Endothelial cell of umbilical vein (primary cell): Measurements from ENCODE around the gene CLIP4. TPM values are rescaled to one million over a fixed set of nuclear protein-coding genes. Genes with fewer than 3 reads are reported as not detected.

Source experiments
- BruUV-seq: library from RNA; stranded (reverse); fragments of 400-500 nt; replicated peaks from 2 replicates; lab custom pipeline; 2021; lab: Mats Ljungman, UMichigan
- CTCF ChIA-PET: fragments of 300-600, 350-600 bp; sonication (Branson Sonifier 250); formaldehyde crosslinking; loops from one replicate; lab custom pipeline; 2021; ENCODE audit warnings: antibody characterized with exemption, inconsistent platforms; lab: Charles Lee
- POLR2A ChIA-PET: fragments of 300-600, 350-600 bp; sonication (Branson Sonifier 250); formaldehyde crosslinking; loops from one replicate; lab custom pipeline; 2021; ENCODE audit warnings: antibody characterized with exemption, inconsistent platforms; lab: Charles Lee
- DNase-seq: peaks from one replicate; pipeline ENCODE4 v3.0.0-alpha.2; 2011; ENCODE audit warnings: low read depth, low spot score
- FAIRE-seq: peaks from 2 replicates; lab custom pipeline; 2011; peaks lifted over from hg19 to GRCh38; lab: Jason Lieb, UNC
- H2AFZ ChIP-seq: 2 replicates; pipeline ENCODE4 v1.6.0; 2012; ENCODE audit warnings: low read depth, low read length, control low read depth, inconsistent platforms
- H3K27ac ChIP-seq: 2 replicates; pipeline ENCODE4 v1.5.1; 2011; ENCODE audit warnings: low read depth, mild to moderate bottlenecking, control low read depth, low read length, moderate library complexity; ENCODE audit not compliant: insufficient read depth
- H3K27me3 ChIP-seq, 2 experiments: 2 replicates each; pipeline versions ENCODE4 v1.6.0 to v1.6.1; 2011; ENCODE audit warnings: low read length in 2 of 2, mixed read lengths in 1 of 2; ENCODE audit not compliant: control insufficient read depth in 2 of 2, insufficient read depth in 2 of 2
- H3K36me3 ChIP-seq, 2 experiments: 2 replicates in 1 of 2; 3 replicates in 1 of 2; pipeline ENCODE4 v1.5.1; 2011; ENCODE audit warnings: low read length in 2 of 2, mild to moderate bottlenecking in 1 of 2, moderate library complexity in 1 of 2; ENCODE audit not compliant: control insufficient read depth in 2 of 2, insufficient read depth in 2 of 2; ENCODE audit errors: extremely low read depth in 1 of 2
- H3K4me1 ChIP-seq: 3 replicates; pipeline ENCODE4 v1.5.1; 2011; ENCODE audit warnings: mild to moderate bottlenecking, low read length; ENCODE audit not compliant: control insufficient read depth, insufficient read depth; ENCODE audit errors: extremely low read depth
- H3K4me2 ChIP-seq: 2 replicates; pipeline ENCODE4 v1.6.1; 2011; ENCODE audit warnings: low read length, control low read depth, mixed read lengths; ENCODE audit not compliant: insufficient read depth
- H3K4me3 ChIP-seq, 3 experiments: fragments of 200-600 bp in 1 of 3; sonication (generic), shearing (Covaris generic) in 1 of 3; replicated peaks in 1 of 3; 2 replicates each; pipeline ENCODE4 v1.5.1; 2011 to 2016; ENCODE audit warnings: control low read depth in 3 of 3, low read length in 3 of 3, mild to moderate bottlenecking in 2 of 3, inconsistent platforms in 1 of 3, low read depth in 1 of 3, moderate library complexity in 1 of 3; ENCODE audit not compliant: insufficient read depth in 1 of 3
- H3K79me2 ChIP-seq: 2 replicates; pipeline ENCODE4 v1.6.0; 2012; ENCODE audit warnings: low read length, inconsistent platforms; ENCODE audit not compliant: control insufficient read depth, insufficient read depth
- H3K9ac ChIP-seq: replicated peaks from 2 replicates; pipeline ENCODE3; 2011; ENCODE audit warnings: low read length, control low read depth; ENCODE audit not compliant: insufficient read depth; ENCODE audit errors: extremely low read depth
- H3K9me1 ChIP-seq: replicated peaks from 3 replicates; pipeline ENCODE4 v1.6.0; 2011; ENCODE audit warnings: mild to moderate bottlenecking, low read length; ENCODE audit not compliant: control insufficient read depth, insufficient read depth; ENCODE audit errors: extremely low read depth
- H3K9me3 ChIP-seq: replicated peaks from 2 replicates; pipeline ENCODE4 v1.5.1; 2012; ENCODE audit warnings: low read length, inconsistent platforms; ENCODE audit not compliant: control insufficient read depth, insufficient read depth
- H4K20me1 ChIP-seq: replicated peaks from 2 replicates; pipeline ENCODE3; 2011; ENCODE audit warnings: mild to moderate bottlenecking, low read length; ENCODE audit not compliant: control insufficient read depth, insufficient read depth; ENCODE audit errors: extremely low read depth
- EZH2 ChIP-seq: IDR thresholded peaks from 2 replicates; pipeline ENCODE4 v1.6.1; 2012; ENCODE audit warnings: borderline replicate concordance, low read depth, mild to moderate bottlenecking, moderate library complexity, low read length, inconsistent platforms; ENCODE audit not compliant: severe bottlenecking
- GATA2 ChIP-seq: IDR thresholded peaks from 2 replicates; pipeline ENCODE4 v1.7.0; 2011; ENCODE audit warnings: low read depth, mild to moderate bottlenecking, moderate library complexity, mixed read lengths, low read length; ENCODE audit not compliant: insufficient read length, insufficient read depth
- JUN ChIP-seq: IDR thresholded peaks from 2 replicates; pipeline ENCODE4 v1.6.1; 2011; ENCODE audit warnings: borderline replicate concordance, low read depth; ENCODE audit not compliant: insufficient read length, insufficient read depth
- MYC ChIP-seq: IDR thresholded peaks from one replicate; pipeline ENCODE4 v1.6.1; 2011; ENCODE audit warnings: mild to moderate bottlenecking, low read depth, low read length
- POLR2A ChIP-seq: IDR thresholded peaks from 2 replicates; pipeline ENCODE4 v1.6.1; 2012; ENCODE audit warnings: low read depth, mild to moderate bottlenecking, control low read depth, low read length
- POLR2AphosphoS5 ChIP-seq: IDR thresholded peaks from 2 replicates; pipeline ENCODE4 v1.6.1; 2012; ENCODE audit warnings: low read depth, mild to moderate bottlenecking, control low read depth, low read length, moderate library complexity; ENCODE audit not compliant: insufficient read depth
- dilution Hi-C: fragments of 300-500 bp; cut with MboI; formaldehyde crosslinking; loops from one replicate; pipeline ENCODE4 v1.15.0; 2019; ENCODE audit warnings: low sequenced_read_pairs; ENCODE audit not compliant: extremely low pct_ligation_motif_present
- intact Hi-C: fragments of 100-400 bp; cut with micrococcal nuclease; formaldehyde crosslinking; loops from one replicate; pipeline ENCODE4 v1.10.0; 2022
- polyA plus RNA-seq, 4 experiments: library from polyadenylated mRNA; depleted of rRNA in 3 of 4; stranded (reverse) in 3 of 4; unstranded in 1 of 4; fragments of >200 nt; gene quantifications; 2 replicates each; pipeline versions ENCODE4 v1.2.1 to v1.2.3, GENCODE V29; 2011 to 2012; ENCODE audit warnings: missing spikeins in 1 of 4
- total RNA-seq: library from RNA; stranded (reverse); gene quantifications from 2 replicates; pipeline ENCODE4 v1.2.3, GENCODE V29; 2021
- TF ChIP-seq, protein P1 (sequence below), 2 donors: IDR thresholded peaks; 1 replicate in 1 of 2; 2 replicates in 1 of 2; pipeline ENCODE4 v1.5.1; 2011; ENCODE audit warnings: low read length in 2 of 2, mild to moderate bottlenecking in 2 of 2, moderate library complexity in 2 of 2, control low read depth in 1 of 2, inconsistent platforms in 1 of 2, low read depth in 1 of 2; ENCODE audit not compliant: insufficient read depth in 1 of 2; ENCODE audit errors: extremely low read depth in 1 of 2
- TF ChIP-seq, protein P2 (sequence below): IDR thresholded peaks from 2 replicates; pipeline ENCODE4 v1.6.1; 2011; ENCODE audit not compliant: insufficient read depth, insufficient read length

CLIP4 gene
- total and polyA plus RNA-seq, 2 donors (not counting 3 experiments of a cell fraction or from before 2014, with no cell fraction given) = 9.2 to 24.0 TPM

DNA sequence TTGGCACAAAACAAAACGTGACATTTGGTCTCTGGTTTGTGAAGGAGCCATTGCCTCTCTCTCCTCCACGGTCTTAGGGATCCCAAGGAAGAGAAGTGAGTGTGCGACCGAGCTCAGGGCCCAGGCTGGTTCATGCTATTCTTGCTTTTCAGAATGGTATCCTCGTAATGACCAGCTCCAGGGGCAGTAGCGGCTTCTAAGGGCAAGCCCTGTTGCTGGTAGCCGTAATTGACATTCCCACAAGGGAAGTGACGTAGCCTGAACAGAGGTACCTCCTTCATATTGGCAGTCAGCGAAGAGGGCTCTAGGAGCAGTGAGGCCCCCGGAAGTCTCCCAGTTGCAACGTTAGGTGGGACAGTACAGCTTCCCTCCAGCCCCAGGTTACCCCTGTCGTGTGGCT lies 77.9 kb downstream of the CLIP4 start:
- no peak overlapping the region for H3K27ac ChIP-seq
- ChIA-PET POLR2A (no interaction called here), CTCF (interaction anchor here (0.9 to 1.3 kb wide), 3 partner anchors 14 to 234 kb away, joined by 3 to 8 read pairs (median 3); no protein-coding TSS in a partner anchor)
- no peaks in the 10 kb centered on the region for H3K27me3 ChIP-seq
- H3K4me3 ChIP-seq = no peak overlapping the region
- no peaks in the 10 kb centered on the region for H3K9me1 ChIP-seq
- no peaks in the 10 kb centered on the region for H4K20me1 ChIP-seq
- DNase-seq (no peak), FAIRE-seq (no peak)
- peaks cover 6% of the 10 kb centered on the region for H3K4me1 ChIP-seq
- no peak overlapping the region for H3K4me2 ChIP-seq
- BruUV-seq = no TSS peak
- no peak overlapping the region for H3K9ac ChIP-seq
- TF ChIP-seq, protein P1, sequence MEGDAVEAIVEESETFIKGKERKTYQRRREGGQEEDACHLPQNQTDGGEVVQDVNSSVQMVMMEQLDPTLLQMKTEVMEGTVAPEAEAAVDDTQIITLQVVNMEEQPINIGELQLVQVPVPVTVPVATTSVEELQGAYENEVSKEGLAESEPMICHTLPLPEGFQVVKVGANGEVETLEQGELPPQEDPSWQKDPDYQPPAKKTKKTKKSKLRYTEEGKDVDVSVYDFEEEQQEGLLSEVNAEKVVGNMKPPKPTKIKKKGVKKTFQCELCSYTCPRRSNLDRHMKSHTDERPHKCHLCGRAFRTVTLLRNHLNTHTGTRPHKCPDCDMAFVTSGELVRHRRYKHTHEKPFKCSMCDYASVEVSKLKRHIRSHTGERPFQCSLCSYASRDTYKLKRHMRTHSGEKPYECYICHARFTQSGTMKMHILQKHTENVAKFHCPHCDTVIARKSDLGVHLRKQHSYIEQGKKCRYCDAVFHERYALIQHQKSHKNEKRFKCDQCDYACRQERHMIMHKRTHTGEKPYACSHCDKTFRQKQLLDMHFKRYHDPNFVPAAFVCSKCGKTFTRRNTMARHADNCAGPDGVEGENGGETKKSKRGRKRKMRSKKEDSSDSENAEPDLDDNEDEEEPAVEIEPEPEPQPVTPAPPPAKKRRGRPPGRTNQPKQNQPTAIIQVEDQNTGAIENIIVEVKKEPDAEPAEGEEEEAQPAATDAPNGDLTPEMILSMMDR (IDR thresholded peaks at IDR 0.05; ENCODE audit: extremely low read depth in 1 of 2, insufficient read depth in 1 of 2, low read depth in 1 of 2, low read length in 2 of 2) = no peak
- TF ChIP-seq MYC = no peak
- no peak for TF ChIP-seq POLR2A
- no peak for TF ChIP-seq GATA2
- TF ChIP-seq, protein P2, sequence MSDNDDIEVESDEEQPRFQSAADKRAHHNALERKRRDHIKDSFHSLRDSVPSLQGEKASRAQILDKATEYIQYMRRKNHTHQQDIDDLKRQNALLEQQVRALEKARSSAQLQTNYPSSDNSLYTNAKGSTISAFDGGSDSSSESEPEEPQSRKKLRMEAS = no peak
- TF ChIP-seq EZH2 = no peak
- TF ChIP-seq JUN = no peak
- TF ChIP-seq POLR2AphosphoS5 = no peak
- no peak overlapping the region for H2AFZ ChIP-seq
- H3K79me2 ChIP-seq = no peaks in the 10 kb centered on the region
- no peaks in the 10 kb centered on the region for H3K9me3 ChIP-seq
- dilution Hi-C loops = no loop called here
- intact Hi-C loops = no loop called here
- H3K36me3 ChIP-seq = no peaks in the 10 kb centered on the region
